Sigmoid colon (tissue), 4 donors: ENCODE results near the gene EFHD1.

Source experiments
- CTCF ChIP-seq, 4 experiments: fragments of 450-650 bp in 3 of 4; fragments of 200-600 bp in 1 of 4; IDR thresholded peaks; one replicate each; pipeline ENCODE4 v1.5.1; 2016 to 2019; ENCODE audit warnings: antibody characterized with exemption in 4 of 4, mild to moderate bottlenecking in 3 of 4, moderate library complexity in 2 of 4
- POLR2AphosphoS5 ChIP-seq, 4 donors: sonication (generic); formaldehyde crosslinking; IDR thresholded peaks; one replicate each; pipeline ENCODE4 v1.6.1; 2017; ENCODE audit warnings: antibody characterized with exemption in 4 of 4

DNA sequence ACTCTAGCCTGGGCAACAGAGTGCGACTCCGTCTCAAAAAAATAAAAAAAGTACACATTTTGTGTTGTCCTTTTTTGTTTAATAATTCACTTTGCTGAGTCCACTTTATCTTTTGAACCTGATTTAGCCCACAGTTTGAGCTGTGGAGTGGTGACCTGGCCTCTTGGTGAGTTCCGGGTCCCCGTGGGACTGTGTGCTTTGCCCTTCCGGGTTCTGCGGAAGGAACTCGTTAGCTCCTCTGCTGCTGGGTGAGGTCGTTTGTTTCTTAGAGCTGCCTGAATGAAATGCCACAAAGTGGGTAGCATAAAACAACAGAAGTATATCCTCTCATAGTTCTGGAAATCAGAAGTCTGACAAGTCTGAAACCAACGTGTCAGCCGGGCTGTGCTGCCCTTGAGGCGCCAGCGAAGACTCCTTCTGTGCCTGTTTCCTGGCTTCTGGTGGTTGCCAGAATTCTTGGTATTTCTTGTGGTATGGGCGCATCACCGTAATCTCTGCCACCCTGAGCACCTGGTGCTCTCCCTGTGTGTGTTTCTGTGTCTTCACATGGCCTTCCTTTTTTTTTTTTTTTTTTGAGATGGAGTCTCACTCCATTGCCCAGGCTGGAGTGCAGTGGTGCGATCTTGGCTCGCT is 3.5 kb downstream of the EFHD1 start:
- TF ChIP-seq CTCF (IDR thresholded peaks at IDR 0.05) (no peak), POLR2AphosphoS5 (IDR thresholded peaks at IDR 0.05) (no peak)
